COLO668 (cell line): ENCODE measurements around the gene KRTAP20-1.

Source experiments
- DNase-seq: peaks from one replicate; lab custom pipeline; 2025; ENCODE audit not compliant: unreplicated experiment; lab: John Stamatoyannopoulos, UW

KRTAP20-1 gene, protein sequence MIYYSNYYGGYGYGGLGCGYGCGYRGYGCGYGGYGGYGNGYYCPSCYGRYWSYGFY

DNA sequence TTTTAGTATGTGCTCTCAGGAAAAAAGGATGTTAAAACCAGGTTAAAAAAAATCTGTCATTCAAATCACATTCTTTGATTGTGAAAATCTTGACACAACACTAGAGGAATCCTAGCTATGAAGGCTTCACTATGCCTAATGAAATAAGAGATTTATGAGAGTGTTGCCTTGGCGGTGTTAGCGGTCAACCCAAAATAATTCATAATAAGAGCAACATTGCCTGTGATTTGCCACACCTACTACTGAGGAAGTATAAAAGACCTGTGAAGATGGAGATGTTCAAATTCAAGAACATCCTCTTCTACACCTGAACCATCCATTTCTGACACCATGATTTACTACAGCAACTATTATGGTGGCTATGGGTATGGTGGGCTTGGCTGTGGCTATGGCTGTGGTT lies at the start of gene KRTAP20-1:
Gene KRTAP20-1, plus strand, starts transcription at position 301 of the 400 bp plus-strand sequence. Its CDS starts 30 bp downstream, at position 331.
- no peak for DNase-seq

DNA sequence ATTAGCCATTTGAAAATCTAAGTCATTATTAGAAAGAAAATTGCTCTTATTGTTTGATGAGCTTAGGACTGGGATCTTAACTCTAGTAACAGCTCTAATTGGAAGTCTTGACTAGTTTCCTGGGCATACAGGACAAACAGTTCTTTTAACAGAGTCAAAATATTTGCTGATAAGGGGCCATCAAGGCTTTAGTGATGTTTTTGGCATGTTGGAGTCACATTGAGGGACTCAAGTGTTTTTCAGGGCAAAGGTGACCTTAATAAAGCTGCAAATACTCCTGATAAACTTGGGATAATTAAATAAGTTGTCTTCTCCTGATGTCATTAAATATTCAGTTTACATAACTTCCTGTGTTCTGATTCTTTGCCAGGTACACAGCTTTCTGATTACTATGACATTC lies 48.6 kb upstream of the KRTAP20-1 start:
- no peak for DNase-seq

DNA sequence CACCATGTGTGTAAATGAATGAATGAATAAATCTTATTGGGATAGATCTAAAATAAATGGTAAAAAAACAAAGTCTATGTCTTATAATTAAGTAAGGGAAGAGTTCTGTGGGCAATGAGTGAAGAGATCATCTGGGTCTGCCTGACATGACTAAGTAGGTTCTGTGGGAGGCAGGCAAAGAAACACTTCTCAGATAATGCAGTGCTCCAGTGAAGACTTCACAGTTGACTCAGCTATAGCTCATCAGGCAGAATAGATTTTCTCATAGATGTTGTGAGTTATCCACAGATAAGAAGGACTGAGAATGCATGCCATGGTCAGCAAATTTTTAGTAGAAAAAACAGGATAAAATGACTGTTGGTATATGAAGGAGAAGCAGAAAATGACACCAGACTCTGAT lies 38.5 kb upstream of the KRTAP20-1 start:
- DNase-seq = no peak

DNA sequence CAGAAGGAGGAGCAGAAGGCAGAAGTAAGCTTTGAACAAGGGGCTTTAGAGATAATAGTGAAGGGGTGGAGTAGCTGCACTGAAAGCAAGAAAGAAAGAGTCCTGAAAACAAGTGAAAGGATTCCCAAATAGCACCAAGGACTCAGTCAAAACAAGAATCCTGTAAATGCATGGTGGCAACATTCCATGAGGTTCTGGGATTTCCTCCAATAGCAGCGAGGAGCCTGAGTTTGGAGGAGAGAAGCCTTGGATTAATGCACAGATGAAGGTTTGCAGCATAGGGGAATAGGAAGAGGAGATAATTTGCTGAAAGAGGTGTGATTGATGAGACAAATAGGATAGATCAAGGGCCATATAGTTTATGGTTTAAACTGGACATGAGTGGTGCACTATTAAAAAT lies 36.9 kb upstream of the KRTAP20-1 start:
- DNase-seq = no peak

- DNase-seq = no peak
Observed at GRCh38 chr21:30580132-30580531, 36.1 kb upstream of the KRTAP20-1 start.

GRCh38 chr21:30582870-30583269 lies 33.4 kb upstream of the KRTAP20-1 start:
- DNase-seq = no peak

GRCh38 chr21:30590297-30590696 lies 25.9 kb upstream of the KRTAP20-1 start, which contains the start of gene KRTAP22-2:
Gene KRTAP22-2 (minus strand): TSS chr21:30590397.
- no peak for DNase-seq

DNA sequence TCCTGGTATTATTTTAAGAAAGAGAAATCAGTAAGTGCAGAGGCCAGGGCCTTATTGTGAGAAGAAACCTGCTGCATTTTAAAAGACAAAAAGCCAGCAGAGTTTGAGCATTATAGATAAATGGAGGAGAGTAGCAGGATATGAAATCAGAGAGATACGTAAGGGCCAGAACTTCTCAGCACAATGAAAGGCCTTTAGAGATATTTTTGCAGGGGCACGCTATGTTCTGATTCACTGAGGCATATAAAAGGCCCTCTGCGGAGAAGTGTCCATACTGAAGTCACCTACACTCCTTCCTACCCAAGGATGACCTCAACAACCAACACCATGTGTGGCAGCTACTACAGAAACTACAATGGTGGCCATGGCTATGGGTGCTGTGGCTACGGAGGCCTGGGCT lies 24.1 kb upstream of the KRTAP20-1 start, which contains the start of gene KRTAP6-3:
Gene KRTAP6-3, plus strand, starts transcription at position 301 of the 400 bp plus-strand sequence. Its CDS starts 6 bp downstream, at position 307.
- no peak for DNase-seq

DNA sequence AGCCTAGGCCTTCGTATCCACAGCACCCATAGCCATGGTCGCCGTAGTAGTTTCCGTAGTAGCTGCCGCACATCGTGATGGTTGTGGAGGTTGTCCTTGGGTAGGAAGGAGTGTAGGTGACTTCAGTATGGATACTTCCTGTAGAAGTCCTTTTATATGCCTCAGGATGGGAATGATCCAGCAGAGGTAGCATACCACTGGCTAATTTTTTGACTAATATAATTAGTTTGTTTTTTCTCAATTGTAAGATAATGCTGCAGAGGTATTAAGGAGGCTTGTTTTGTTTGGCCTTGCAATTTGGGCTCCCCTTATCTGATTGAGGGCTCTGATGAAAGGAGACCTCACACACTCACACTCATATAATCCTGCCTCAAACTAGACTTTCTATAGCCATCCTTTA lies 17.4 kb upstream of the KRTAP20-1 start, which contains the start of gene KRTAP6-2:
Gene KRTAP6-2, minus strand, starts transcription at position 101 of the 400 bp plus-strand sequence. Its CDS starts 28 bp downstream, at position 73.
- no peak for DNase-seq

GRCh38 chr21:30600787-30601186 lies 15.4 kb upstream of the KRTAP20-1 start, which contains the start of gene KRTAP22-1:
Gene KRTAP22-1 (plus strand): TSS chr21:30601087.
- no peak for DNase-seq

- DNase-seq = no peak
Observed at GRCh38 chr21:30605968-30606367, 10.3 kb upstream of the KRTAP20-1 start.

DNA sequence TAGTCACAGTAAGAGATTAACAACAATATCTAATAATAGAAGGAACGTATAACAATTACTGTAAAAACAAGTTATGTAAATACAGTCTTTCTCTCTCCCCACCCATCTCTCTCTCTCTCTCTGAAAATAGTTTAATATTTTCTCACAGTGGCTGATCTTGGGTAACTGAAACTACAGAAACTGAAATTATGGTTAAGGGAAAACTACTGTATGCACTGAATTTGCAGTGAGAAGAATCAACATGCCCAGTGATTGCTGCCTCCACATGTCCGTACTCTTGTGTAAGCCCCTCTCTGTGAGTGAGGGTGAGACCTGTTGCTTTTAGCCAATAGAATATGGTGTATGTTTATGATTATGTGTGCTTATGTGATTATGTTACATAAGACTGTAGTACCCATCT lies 4.1 kb upstream of the KRTAP20-1 start:
- DNase-seq = no peak

DNA sequence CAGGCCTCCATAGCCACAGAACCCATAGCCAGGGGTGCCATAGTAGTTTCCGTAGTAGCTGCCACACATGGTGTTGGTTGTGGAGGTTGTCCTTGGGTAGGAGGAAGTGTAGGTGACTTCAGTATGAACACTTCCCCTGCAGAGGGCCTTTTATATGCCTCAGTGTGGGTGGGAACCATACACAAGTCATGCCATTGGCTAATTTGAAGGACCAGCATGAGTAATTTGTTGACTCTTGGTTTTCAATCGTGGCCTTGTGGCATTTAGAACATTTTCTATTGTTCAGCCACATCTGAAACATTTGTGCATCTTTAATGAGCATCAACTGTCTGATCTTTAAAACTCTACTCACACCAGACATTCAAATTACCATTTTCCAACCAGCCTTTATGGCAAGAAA lies 2.4 kb upstream of the KRTAP20-1 start, which contains the start of gene KRTAP6-1:
Gene KRTAP6-1, minus strand, starts transcription at position 95 of the 400 bp plus-strand sequence. Its CDS starts 26 bp downstream, at position 69.
- DNase-seq = no peak

- no peak for DNase-seq
Observed at GRCh38 chr21:30615199-30615598, 1.0 kb upstream of the KRTAP20-1 start.

- no peak for DNase-seq
Observed at GRCh38 chr21:30620080-30620479, 3.9 kb downstream of the KRTAP20-1 start.

DNA sequence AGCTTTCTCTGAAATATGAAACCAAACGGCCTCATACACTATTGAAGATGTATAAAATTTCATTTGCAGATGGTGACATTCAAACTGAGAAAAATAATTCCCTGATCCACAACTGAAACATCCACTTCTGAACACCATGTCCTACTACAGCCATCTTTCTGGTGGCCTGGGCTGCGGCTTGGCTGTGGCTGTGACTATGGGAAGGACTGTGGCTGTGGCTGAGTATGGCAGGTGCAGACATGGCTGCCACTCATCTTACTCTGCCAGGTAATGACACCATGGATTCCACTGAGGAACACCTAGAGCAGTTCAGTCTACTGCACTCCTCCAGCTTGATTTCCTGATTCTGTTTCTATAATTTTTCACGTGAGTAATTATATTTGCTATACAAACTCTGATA lies 4.3 kb downstream of the KRTAP20-1 start, which contains the start of gene KRTAP20-4:
Gene KRTAP20-4, plus strand, starts transcription at position 106 of the 400 bp plus-strand sequence.
- DNase-seq = no peak

DNA sequence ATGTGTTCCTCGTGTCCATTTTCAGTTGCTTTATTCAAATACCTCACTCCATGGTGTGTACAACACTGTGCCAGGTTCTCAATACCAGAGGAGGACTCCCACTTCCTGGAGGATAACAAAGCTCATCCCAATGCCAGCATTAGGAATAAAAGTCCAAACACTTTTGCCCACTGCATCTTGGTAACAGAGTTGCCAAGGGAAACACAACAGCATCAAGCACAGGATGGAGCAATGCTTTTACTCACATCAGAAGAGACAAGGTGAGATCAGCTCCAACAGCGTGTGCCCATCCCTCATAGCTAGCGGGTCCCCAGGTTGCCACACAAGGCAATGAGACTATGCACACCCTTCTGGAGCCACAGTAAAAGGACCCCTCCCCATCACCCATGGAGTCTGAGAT lies 7.1 kb downstream of the KRTAP20-1 start:
- no peak for DNase-seq

DNA sequence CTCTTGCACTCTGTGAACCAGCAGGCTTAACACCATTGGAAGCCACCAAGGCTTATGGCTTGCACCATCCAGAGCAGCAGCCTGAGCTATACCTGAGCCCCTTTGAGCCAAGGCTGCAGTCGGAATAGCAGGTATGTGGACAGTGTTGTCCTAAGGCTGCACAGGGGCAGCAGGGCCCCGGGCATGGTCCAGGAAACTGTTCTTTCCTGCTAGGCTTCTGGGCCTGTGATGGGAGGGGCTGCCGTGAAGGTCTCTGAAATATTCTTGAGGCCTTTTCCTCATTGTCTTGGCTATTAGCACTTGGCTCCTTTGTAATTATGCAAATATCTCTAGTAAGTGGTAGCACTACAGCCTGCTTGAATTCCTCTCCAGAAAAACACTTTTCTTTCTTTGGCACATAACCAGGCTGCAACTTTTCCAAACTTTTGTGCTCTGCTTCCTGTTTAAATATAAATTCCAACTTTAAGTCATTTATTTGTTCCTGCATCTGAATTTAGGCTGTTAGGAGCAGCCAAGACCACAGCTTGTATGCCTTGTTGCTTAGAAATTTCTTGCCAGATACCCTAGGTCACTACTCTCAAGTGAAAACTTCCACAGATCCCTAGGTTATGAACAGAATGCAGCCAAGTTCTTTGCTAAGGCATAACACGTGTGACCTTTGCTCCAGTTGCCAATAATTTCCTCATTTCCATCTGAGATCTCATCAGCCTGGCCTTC lies 9.4 kb downstream of the KRTAP20-1 start:
- DNase-seq = no peak

DNA sequence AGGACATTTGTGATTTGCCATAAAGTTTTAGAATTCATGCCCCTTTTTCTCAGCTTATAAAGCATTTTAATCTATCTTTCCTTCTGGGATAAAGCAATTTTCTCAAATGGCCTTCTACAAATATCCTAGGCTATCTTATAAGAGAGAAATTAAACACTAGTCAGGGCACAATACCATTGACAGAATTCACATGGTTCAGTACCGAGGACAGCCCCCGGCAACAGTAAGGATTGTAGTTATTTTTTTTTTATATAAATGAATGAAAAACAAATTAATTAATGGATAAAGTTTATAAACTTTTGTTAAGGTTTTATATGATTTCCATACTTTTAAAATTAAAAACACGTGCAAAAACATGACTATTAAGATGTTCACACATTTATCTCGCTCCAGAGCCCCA lies 11.9 kb downstream of the KRTAP20-1 start:
- DNase-seq = no peak

DNA sequence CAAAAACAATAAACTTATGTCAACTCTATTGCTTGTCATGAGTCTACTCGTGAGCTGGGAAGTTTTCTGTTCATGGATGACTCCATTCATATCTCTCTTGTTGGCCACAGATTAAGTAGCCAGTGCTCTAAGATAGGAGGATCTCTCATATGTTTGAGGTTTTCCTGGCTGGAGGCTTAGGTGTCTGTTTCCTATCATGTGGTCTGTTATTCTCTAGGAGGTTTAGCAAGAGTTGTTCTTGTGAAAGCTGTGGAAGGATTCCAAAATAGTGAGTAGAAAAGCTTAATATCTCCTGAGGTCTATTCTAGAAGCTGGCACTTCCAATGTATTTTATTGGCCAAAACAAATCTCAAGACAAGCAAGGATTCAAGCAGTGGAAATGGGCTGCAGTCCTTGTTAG lies 13.0 kb downstream of the KRTAP20-1 start:
- DNase-seq = no peak

GRCh38 chr21:30634906-30635305 lies 18.7 kb downstream of the KRTAP20-1 start, which contains the start of gene KRTAP20-2:
Gene KRTAP20-2 (plus strand): TSS chr21:30635206. CDS start chr21:30635264, 58 bp downstream.
- no peak for DNase-seq

DNA sequence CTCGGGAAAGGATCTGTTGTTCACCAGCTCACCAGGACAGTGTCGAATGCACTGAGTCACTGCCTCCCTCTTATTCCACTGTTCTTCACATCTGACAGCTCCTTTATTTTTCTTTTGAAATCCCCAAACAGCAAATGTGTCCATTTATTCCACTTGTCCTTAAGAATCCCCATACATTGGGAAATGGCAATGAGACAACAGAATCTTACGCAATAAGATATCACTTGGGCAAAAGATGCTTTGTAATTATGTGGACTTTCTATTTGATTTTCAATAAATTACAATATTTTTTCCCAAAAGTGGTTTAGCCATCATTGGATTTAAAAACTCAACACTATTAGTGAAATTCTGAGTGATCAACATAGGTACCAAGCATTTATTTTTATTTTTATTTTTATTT lies 22.5 kb downstream of the KRTAP20-1 start:
- DNase-seq = no peak
